K562 (cell line): Measurements from ENCODE around the gene ZFP36. TPM values are rescaled to one million over a fixed set of nuclear protein-coding genes. Genes with fewer than 3 reads are reported as not detected.

Experiments used
- ATAC-seq: fragments of 200-7000 bp; cut with Tn5 transposase; 3 replicates; pipeline ENCODE4 v1.9.1; 2020; ENCODE audit warnings: moderate library complexity
- BruUV-seq: library from RNA; stranded (reverse); fragments of 400-500 nt; replicated peaks from 2 replicates; lab custom pipeline; 2021; lab: Mats Ljungman, UMichigan
- CTCF ChIA-PET: fragments of 300-600 bp; formaldehyde crosslinking; extraction: SDS; loops from one replicate; lab custom pipeline; 2021; ENCODE audit warnings: low intra/inter-chr PET ratio; lab: Yijun Ruan, JAX
- POLR2A ChIA-PET: fragments of 300-600, 350-650 bp; sonication (Branson Sonifier 250); formaldehyde crosslinking; extraction: SDS; loops from one replicate; lab custom pipeline; 2021; ENCODE audit warnings: antibody characterized with exemption, inconsistent platforms; lab: Yijun Ruan, JAX
- DNase-seq, 4 experiments: peaks; one replicate each; pipeline versions ENCODE4 v3.0.0 to v3.0.0-alpha.2; 2011 to 2018; ENCODE audit warnings: low spot score in 3 of 4, mixed read lengths in 3 of 4; ENCODE audit errors: extremely low read depth in 1 of 4
- FAIRE-seq: peaks from 2 replicates; lab custom pipeline; 2011; peaks lifted over from hg19 to GRCh38; lab: Jason Lieb, UNC
- H2AFZ ChIP-seq: 2 replicates; pipeline ENCODE4 v1.6.0; 2011; ENCODE audit warnings: low read depth, low read length, control low read depth, inconsistent platforms
- H3K27ac ChIP-seq: fragments of 200-600 bp; 3 replicates; pipeline ENCODE4 v1.8.0; 2011; ENCODE audit warnings: low read depth, mild to moderate bottlenecking, control low read depth, inconsistent platforms, low read length, moderate library complexity, mixed read lengths; ENCODE audit errors: extremely low read depth
- H3K27me3 ChIP-seq, 2 experiments: fragments of 300-600 bp in 1 of 2; 2 replicates in 1 of 2; 3 replicates in 1 of 2; pipeline versions ENCODE4 v1.6.0 to v1.8.0; 2011; ENCODE audit warnings: inconsistent platforms in 2 of 2, low read length in 2 of 2, mild to moderate bottlenecking in 1 of 2, mixed read lengths in 1 of 2, moderate library complexity in 1 of 2; ENCODE audit not compliant: control insufficient read depth in 2 of 2, insufficient read depth in 2 of 2
- H3K36me3 ChIP-seq: fragments of 300-600 bp; 3 replicates; pipeline ENCODE4 v1.8.0; 2011; ENCODE audit warnings: mild to moderate bottlenecking, low read length, inconsistent platforms; ENCODE audit not compliant: control insufficient read depth, insufficient read depth
- H3K4me1 ChIP-seq, 2 experiments: fragments of 200-600 bp in 1 of 2; replicated peaks in 1 of 2; 2 replicates in 1 of 2; 3 replicates in 1 of 2; pipeline versions ENCODE4 v1.5.1 to v1.8.0; 2011; ENCODE audit warnings: inconsistent platforms in 2 of 2, low read length in 2 of 2, mild to moderate bottlenecking in 1 of 2, mixed read lengths in 1 of 2, moderate library complexity in 1 of 2; ENCODE audit not compliant: control insufficient read depth in 2 of 2, insufficient read depth in 2 of 2
- H3K4me2 ChIP-seq: 2 replicates; pipeline ENCODE4 v1.6.1; 2011; ENCODE audit warnings: low read length, control low read depth, inconsistent platforms, mixed read lengths; ENCODE audit not compliant: insufficient read depth
- H3K4me3 ChIP-seq: fragments of 200-600 bp; sonication (generic), shearing (Covaris generic); 2 replicates; pipeline ENCODE4 v1.5.1; 2016; ENCODE audit warnings: control low read depth, inconsistent platforms
- H3K79me2 ChIP-seq: fragments of 200-600 bp; 3 replicates; pipeline ENCODE4 v1.8.0; 2011; ENCODE audit warnings: low read length, inconsistent platforms; ENCODE audit not compliant: control insufficient read depth, insufficient read depth
- H3K9ac ChIP-seq, 2 experiments: 2 replicates each; pipeline versions ENCODE4 v1.6.0 to v1.6.1; 2011; ENCODE audit warnings: low read depth in 2 of 2, low read length in 2 of 2, control low read depth in 1 of 2, inconsistent platforms in 1 of 2, mild to moderate bottlenecking in 1 of 2, mixed read lengths in 1 of 2; ENCODE audit not compliant: insufficient read depth in 1 of 2
- H3K9me1 ChIP-seq: one replicate; pipeline ENCODE4 v1.6.0; 2011; ENCODE audit warnings: inconsistent platforms, mild to moderate bottlenecking, low read length, moderate library complexity; ENCODE audit not compliant: control insufficient read depth, insufficient read depth
- H3K9me3 ChIP-seq: replicated peaks from 2 replicates; pipeline ENCODE4 v1.5.1; 2011; ENCODE audit warnings: low read depth, low read length, inconsistent platforms; ENCODE audit not compliant: control insufficient read depth, insufficient read depth
- H4K20me1 ChIP-seq: replicated peaks from 2 replicates; pipeline ENCODE4 v1.6.1; 2011; ENCODE audit warnings: low read length, inconsistent platforms, mixed read lengths; ENCODE audit not compliant: control insufficient read depth, insufficient read depth
- ATF7 ChIP-seq: fragments of 450-650 bp; IDR thresholded peaks from 2 replicates; pipeline ENCODE4 v1.7.1; 2014; ENCODE audit warnings: mild to moderate bottlenecking, moderate library complexity
- GATAD2A ChIP-seq: fragments of 450-650 bp; IDR thresholded peaks from 2 replicates; pipeline ENCODE4 v1.6.1; 2017
- GTF2E2 ChIP-seq: fragments of 200-800 bp; sonication (Bioruptor generic); IDR thresholded peaks from 2 replicates; pipeline ENCODE4 v1.6.1; 2016; ENCODE audit warnings: missing genetic modification characterization, missing compliant biosample characterization
- HDGF ChIP-seq: fragments of 450-650 bp; IDR thresholded peaks from 2 replicates; pipeline ENCODE4 v1.6.1; 2016
- RFX1 ChIP-seq: fragments of 450-650 bp; IDR thresholded peaks from 2 replicates; pipeline ENCODE4 v1.6.1; 2016; ENCODE audit warnings: mild to moderate bottlenecking, moderate library complexity
- SRSF1 ChIP-seq: fragments of 200-400 bp; formaldehyde crosslinking; IDR thresholded peaks from 2 replicates; pipeline ENCODE4 v1.6.1; 2017; ENCODE audit warnings: mild to moderate bottlenecking, low read depth, low read length, moderate library complexity
- SRSF7 ChIP-seq: fragments of 200-400 bp; formaldehyde crosslinking; optimal IDR thresholded peaks from 2 replicates; pipeline ENCODE3; 2017; ENCODE audit warnings: mild to moderate bottlenecking, low read depth, low read length
- TCFL5 ChIP-seq: fragments of 250-450 bp; sonication (Bioruptor Pico); conservative IDR thresholded peaks from 2 replicates; pipeline ENCODE4 v1.6.1; 2021; ENCODE audit warnings: mild to moderate bottlenecking, moderate library complexity, matching md5 sums
- TGIF2 ChIP-seq: sonication (generic); formaldehyde crosslinking; IDR thresholded peaks from 2 replicates; pipeline ENCODE4 v1.8.1; 2022; ENCODE audit warnings: mild to moderate bottlenecking, missing genetic modification reagents, moderate library complexity
- ZBED1 ChIP-seq: IDR thresholded peaks from 2 replicates; pipeline ENCODE4 v1.6.1; 2014
- ZNF76 ChIP-seq: fragments of 250-450 bp; sonication (Bioruptor Pico); IDR thresholded peaks from 2 replicates; pipeline ENCODE4 v1.4.0; 2020; ENCODE audit warnings: mild to moderate bottlenecking, moderate library complexity, borderline replicate concordance
- WGBS: fragments of 100-300 bp; shearing (Covaris generic); methylation state at CpG from one replicate; pipeline ENCODE4 v1.1.6; 2016; ENCODE audit warnings: low coverage, mixed read lengths; ENCODE audit not compliant: insufficient coverage; ENCODE audit errors: missing lambda C conversion rate; 5-methylcytosine and 5-hydroxymethylcytosine counted together
- in situ Hi-C: fragments of 300-500 bp; cut with MboI; formaldehyde crosslinking; loops from 4 replicates; pipeline ENCODE4 v1.15.0; 2018; ENCODE audit warnings: inconsistent platforms, mixed read lengths
- intact Hi-C: fragments of 100-400 bp; cut with micrococcal nuclease; formaldehyde crosslinking; loops from 2 replicates; pipeline ENCODE4 v1.14.2; 2022
- polyA plus RNA-seq, 8 experiments: library from polyadenylated mRNA; depleted of rRNA in 4 of 8; stranded (reverse) in 5 of 8; unstranded in 3 of 8; fragments of >200 nt; fragmentation: Nextera tagmentation in 2 of 8; fragmentation: Illumina TruSeq in 1 of 8; extraction: Ambion mirVana in 2 of 8; extraction: Trizol in 1 of 8; gene quantifications; 2 replicates each; pipeline versions ENCODE4 v1.2.1 to v1.2.3, GENCODE V29; 2011 to 2014; ENCODE audit warnings: inconsistent platforms in 1 of 8, missing spikeins in 1 of 8
- total RNA-seq, 7 experiments: library from RNA; depleted of rRNA in 6 of 7; stranded (reverse); fragments of >200 nt in 6 of 7; fragmentation: Illumina TruSeq in 2 of 7; extraction: Trizol in 2 of 7; gene quantifications; 2 replicates each; pipeline versions ENCODE4 v1.2.1 to v1.2.3, GENCODE V29; 2011 to 2021; ENCODE audit warnings: low replicate concordance in 1 of 7
- TF ChIP-seq, protein P1 (sequence below): fragments of 250-450 bp; sonication (Bioruptor Pico); IDR thresholded peaks from 2 replicates; pipeline ENCODE4 v1.8.0; 2022; ENCODE audit warnings: inconsistent platforms, mild to moderate bottlenecking, moderate library complexity, borderline replicate concordance
- TF ChIP-seq, protein P2 (sequence below): sonication (generic); formaldehyde crosslinking; IDR thresholded peaks from 2 replicates; pipeline ENCODE4 v1.5.0; 2020; ENCODE audit warnings: missing genetic modification reagents
- TF ChIP-seq, protein P3 (sequence below): IDR thresholded peaks from 3 replicates; pipeline ENCODE4 v1.6.1; 2011; ENCODE audit warnings: borderline replicate concordance, mild to moderate bottlenecking, moderate library complexity; ENCODE audit not compliant: insufficient read length; ENCODE audit errors: extremely low read depth

Gene ZFP36
- total and polyA plus RNA-seq, 9 of the 15 experiments (the other 6 are each of a cell fraction or from before 2014, with no cell fraction given) = 1.0 to 20.1 (median 3.5) TPM

- WGBS = 69% methylated on average over 5 of the region's 8 CpGs
- no peak for ATAC-seq
- BruUV-seq = no TSS peak
- peaks cover 81% of the 10 kb centered on the region for H3K79me2 ChIP-seq
- H3K4me1 ChIP-seq = peaks cover 2 to 17% of the 10 kb centered on the region in 2 experiments; a peak in 3 of 5 replicates
- H4K20me1 ChIP-seq = peaks cover 4% of the 10 kb centered on the region; the same call in 1 of the 2 replicates
- no peak overlapping the region for H3K4me3 ChIP-seq
- no peaks in the 10 kb centered on the region for H3K9me1 ChIP-seq
- H3K4me2 ChIP-seq = no peak overlapping the region
- no peak overlapping the region for H3K27ac ChIP-seq
- TF ChIP-seq TCFL5 = no peak
- no peak for TF ChIP-seq GTF2E2
- TF ChIP-seq HDGF = no peak
- no peak for TF ChIP-seq RFX1
- TF ChIP-seq ZBED1 = no peak
- TF ChIP-seq GATAD2A = no peak
- no peak for TF ChIP-seq ATF7
- TF ChIP-seq, protein P1, sequence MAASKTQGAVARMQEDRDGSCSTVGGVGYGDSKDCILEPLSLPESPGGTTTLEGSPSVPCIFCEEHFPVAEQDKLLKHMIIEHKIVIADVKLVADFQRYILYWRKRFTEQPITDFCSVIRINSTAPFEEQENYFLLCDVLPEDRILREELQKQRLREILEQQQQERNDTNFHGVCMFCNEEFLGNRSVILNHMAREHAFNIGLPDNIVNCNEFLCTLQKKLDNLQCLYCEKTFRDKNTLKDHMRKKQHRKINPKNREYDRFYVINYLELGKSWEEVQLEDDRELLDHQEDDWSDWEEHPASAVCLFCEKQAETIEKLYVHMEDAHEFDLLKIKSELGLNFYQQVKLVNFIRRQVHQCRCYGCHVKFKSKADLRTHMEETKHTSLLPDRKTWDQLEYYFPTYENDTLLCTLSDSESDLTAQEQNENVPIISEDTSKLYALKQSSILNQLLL (CRISPR knock-in tag) = no peak
- TF ChIP-seq, protein P2, sequence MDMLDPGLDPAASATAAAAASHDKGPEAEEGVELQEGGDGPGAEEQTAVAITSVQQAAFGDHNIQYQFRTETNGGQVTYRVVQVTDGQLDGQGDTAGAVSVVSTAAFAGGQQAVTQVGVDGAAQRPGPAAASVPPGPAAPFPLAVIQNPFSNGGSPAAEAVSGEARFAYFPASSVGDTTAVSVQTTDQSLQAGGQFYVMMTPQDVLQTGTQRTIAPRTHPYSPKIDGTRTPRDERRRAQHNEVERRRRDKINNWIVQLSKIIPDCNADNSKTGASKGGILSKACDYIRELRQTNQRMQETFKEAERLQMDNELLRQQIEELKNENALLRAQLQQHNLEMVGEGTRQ (CRISPR knock-in tag) = no peak
- TF ChIP-seq, protein P3, sequence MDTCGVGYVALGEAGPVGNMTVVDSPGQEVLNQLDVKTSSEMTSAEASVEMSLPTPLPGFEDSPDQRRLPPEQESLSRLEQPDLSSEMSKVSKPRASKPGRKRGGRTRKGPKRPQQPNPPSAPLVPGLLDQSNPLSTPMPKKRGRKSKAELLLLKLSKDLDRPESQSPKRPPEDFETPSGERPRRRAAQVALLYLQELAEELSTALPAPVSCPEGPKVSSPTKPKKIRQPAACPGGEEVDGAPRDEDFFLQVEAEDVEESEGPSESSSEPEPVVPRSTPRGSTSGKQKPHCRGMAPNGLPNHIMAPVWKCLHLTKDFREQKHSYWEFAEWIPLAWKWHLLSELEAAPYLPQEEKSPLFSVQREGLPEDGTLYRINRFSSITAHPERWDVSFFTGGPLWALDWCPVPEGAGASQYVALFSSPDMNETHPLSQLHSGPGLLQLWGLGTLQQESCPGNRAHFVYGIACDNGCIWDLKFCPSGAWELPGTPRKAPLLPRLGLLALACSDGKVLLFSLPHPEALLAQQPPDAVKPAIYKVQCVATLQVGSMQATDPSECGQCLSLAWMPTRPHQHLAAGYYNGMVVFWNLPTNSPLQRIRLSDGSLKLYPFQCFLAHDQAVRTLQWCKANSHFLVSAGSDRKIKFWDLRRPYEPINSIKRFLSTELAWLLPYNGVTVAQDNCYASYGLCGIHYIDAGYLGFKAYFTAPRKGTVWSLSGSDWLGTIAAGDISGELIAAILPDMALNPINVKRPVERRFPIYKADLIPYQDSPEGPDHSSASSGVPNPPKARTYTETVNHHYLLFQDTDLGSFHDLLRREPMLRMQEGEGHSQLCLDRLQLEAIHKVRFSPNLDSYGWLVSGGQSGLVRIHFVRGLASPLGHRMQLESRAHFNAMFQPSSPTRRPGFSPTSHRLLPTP = no peak
- TF ChIP-seq TGIF2 = no peak
- TF ChIP-seq ZNF76 = no peak
- TF ChIP-seq SRSF7 = no peak
- TF ChIP-seq SRSF1 = no peak
- H3K9ac ChIP-seq = peak overlapping the region in 1 of 2 experiments; percentile 1; a peak in 1 of 4 replicates
- ChIA-PET POLR2A (interaction anchor here (0.9 to 1.7 kb wide), 3 partner anchors 13 to 26 kb away, joined by 3 to 6 read pairs (median 3); partner anchors contain the start of gene RPS16), CTCF (no interaction called here)
- FAIRE-seq = no peak
- H2AFZ ChIP-seq = no peak overlapping the region
- in situ Hi-C loops (no loop called here), intact Hi-C loops (loop anchor here (5.0 kb wide), 1 partner anchor 33 kb away; the partner anchor contains the start of gene TIMM50)
- DNase-seq = no peak
- H3K36me3 ChIP-seq = peaks cover 59% of the 10 kb centered on the region
- H3K9me3 ChIP-seq = no peaks in the 10 kb centered on the region
- no peaks in the 10 kb centered on the region for H3K27me3 ChIP-seq
These were observed 42.6 kb downstream of the ZFP36 start for GRCh38 chr19:39449116-39449797.
